SK-N-SH (cell line): ENCODE measurements around the gene METTL14. TPM values are rescaled to one million over a fixed set of nuclear protein-coding genes. Genes with fewer than 3 reads are reported as not detected.
"Not testable (repeated sequence)": the region's sequence is repeated elsewhere in the genome, so short reads cannot be mapped to it uniquely, and the experiment has no call there.

ENCODE experiments used
- CTCF ChIA-PET: fragments of 300-600, 350-600 bp; formaldehyde crosslinking; extraction: SDS; loops from one replicate; lab custom pipeline; 2021; lab: Yijun Ruan, JAX
- POLR2A ChIA-PET: fragments of 350-600 bp; sonication (Branson Sonifier 250); formaldehyde crosslinking; extraction: SDS; loops from one replicate; lab custom pipeline; 2020; ENCODE audit warnings: antibody characterized with exemption, inconsistent platforms; lab: Yijun Ruan, JAX
- DNase-seq: peaks from one replicate; pipeline ENCODE4 v3.0.0; 2012
- H2AFZ ChIP-seq: fragments of 200-600 bp; sonication (generic); 2 replicates; pipeline ENCODE4 v1.8.1; 2016; ENCODE audit warnings: antibody characterized with exemption, mild to moderate bottlenecking, low read depth
- H3F3A ChIP-seq: fragments of 200-600 bp; sonication (generic); replicated peaks from 2 replicates; pipeline ENCODE3; 2016; ENCODE audit warnings: antibody characterized with exemption, mild to moderate bottlenecking; ENCODE audit not compliant: insufficient read depth
- H3K27ac ChIP-seq, 2 experiments: fragments of 200-500 bp in 1 of 2; fragments of 200-600 bp in 1 of 2; sonication (Bioruptor generic) in 1 of 2; sonication (generic), shearing (Covaris generic) in 1 of 2; 2 replicates each; pipeline versions ENCODE4 v1.5.1 to v1.6.1; 2014 to 2016; ENCODE audit warnings: low read depth in 2 of 2, inconsistent platforms in 1 of 2, low read length in 1 of 2, mild to moderate bottlenecking in 1 of 2, mixed read lengths in 1 of 2
- H3K27me3 ChIP-seq: fragments of 200-600 bp; sonication (generic), shearing (Covaris generic); 2 replicates; pipeline ENCODE4 v1.6.1; 2016; ENCODE audit warnings: mixed run types; ENCODE audit not compliant: insufficient read depth
- H3K36me3 ChIP-seq, 2 experiments: fragments of 200-500 bp in 1 of 2; fragments of 200-600 bp in 1 of 2; sonication (Bioruptor generic) in 1 of 2; sonication (generic) in 1 of 2; replicated peaks in 1 of 2; 2 replicates each; pipeline versions ENCODE3 to v1.5.1; 2014 to 2016; ENCODE audit warnings: low read length in 1 of 2, mild to moderate bottlenecking in 1 of 2; ENCODE audit not compliant: insufficient read depth in 2 of 2, control insufficient read depth in 1 of 2
- H3K4me1 ChIP-seq, 2 experiments: fragments of 200-500 bp in 1 of 2; fragments of 200-600 bp in 1 of 2; sonication (Bioruptor generic) in 1 of 2; sonication (generic), shearing (Covaris generic) in 1 of 2; 2 replicates each; pipeline versions ENCODE4 v1.5.1 to v1.6.1; 2014 to 2016; ENCODE audit warnings: low read depth in 1 of 2, low read length in 1 of 2, mixed run types in 1 of 2; ENCODE audit not compliant: insufficient read depth in 2 of 2, control insufficient read depth in 1 of 2
- H3K4me2 ChIP-seq: fragments of 200-600 bp; sonication (generic), shearing (Covaris generic); 2 replicates; pipeline ENCODE4 v1.6.1; 2017; ENCODE audit warnings: mixed run types
- H3K4me3 ChIP-seq, 2 experiments: fragments of 200-500 bp in 1 of 2; fragments of 200-600 bp in 1 of 2; sonication (Bioruptor generic) in 1 of 2; sonication (generic), shearing (Covaris generic) in 1 of 2; 2 replicates each; pipeline versions ENCODE4 v1.5.1 to v1.8.1; 2014 to 2016; ENCODE audit warnings: low read depth in 2 of 2, inconsistent platforms in 1 of 2, low read length in 1 of 2, mild to moderate bottlenecking in 1 of 2, mixed read lengths in 1 of 2, moderate library complexity in 1 of 2
- H3K79me2 ChIP-seq: fragments of 200-600 bp; sonication (generic); 2 replicates; pipeline ENCODE4 v1.8.1; 2017; ENCODE audit warnings: mild to moderate bottlenecking; ENCODE audit not compliant: insufficient read depth
- H3K9ac ChIP-seq: fragments of 200-600 bp; sonication (generic); 2 replicates; pipeline ENCODE4 v1.6.1; 2017; ENCODE audit warnings: mixed run types
- H3K9me2 ChIP-seq: fragments of 200-600 bp; sonication (generic); 2 replicates; pipeline ENCODE4 v1.6.1; 2017; ENCODE audit warnings: mixed run types
- H3K9me3 ChIP-seq: fragments of 200-600 bp; sonication (generic); 2 replicates; pipeline ENCODE4 v1.6.1; 2017; ENCODE audit warnings: mixed run types, mild to moderate bottlenecking, moderate library complexity
- H4K20me1 ChIP-seq: fragments of 200-600 bp; sonication (generic); 2 replicates; pipeline ENCODE4 v1.6.1; 2017; ENCODE audit warnings: mild to moderate bottlenecking, mixed run types; ENCODE audit not compliant: insufficient read depth
- CHD2 ChIP-seq: fragments of 150-350 bp; IDR thresholded peaks from 2 replicates; pipeline ENCODE4 v1.6.1; 2018; ENCODE audit warnings: low read length; ENCODE audit not compliant: partially characterized antibody
- CTCF ChIP-seq: fragments of 200-600 bp; sonication (generic); IDR thresholded peaks from 2 replicates; pipeline ENCODE4 v1.6.1; 2017; ENCODE audit warnings: antibody characterized with exemption, mild to moderate bottlenecking, moderate library complexity
- EP300 ChIP-seq, 2 experiments: IDR thresholded peaks; 2 replicates each; pipeline versions ENCODE4 v1.4.0 to v1.6.1; 2012; ENCODE audit warnings: borderline replicate concordance in 1 of 2, low read depth in 1 of 2, low read length in 1 of 2
- EZH2phosphoT487 ChIP-seq: fragments of 200-600 bp; sonication (generic); IDR thresholded peaks from 2 replicates; pipeline ENCODE4 v1.6.1; 2017; ENCODE audit warnings: low read depth, mixed run types, mild to moderate bottlenecking, antibody characterized with exemption, moderate library complexity, borderline replicate concordance
- FOSL2 ChIP-seq: IDR thresholded peaks from 2 replicates; pipeline ENCODE4 v1.4.0; 2012; ENCODE audit warnings: low read depth, mild to moderate bottlenecking, moderate library complexity, borderline replicate concordance
- FOXJ3 ChIP-seq: sonication (generic); formaldehyde crosslinking; IDR thresholded peaks from 2 replicates; pipeline ENCODE4 v1.5.1; 2020; ENCODE audit warnings: mild to moderate bottlenecking, missing genetic modification reagents
- GATA2 ChIP-seq: sonication (generic); formaldehyde crosslinking; IDR thresholded peaks from 2 replicates; pipeline ENCODE4 v1.5.0; 2020; ENCODE audit warnings: mild to moderate bottlenecking, missing genetic modification reagents
- RAD21 ChIP-seq: IDR thresholded peaks from 2 replicates; pipeline ENCODE4 v1.6.1; 2012; ENCODE audit warnings: mild to moderate bottlenecking, low read length
- RCOR1 ChIP-seq: fragments of 150-350 bp; IDR thresholded peaks from 2 replicates; pipeline ENCODE4 v1.6.1; 2017; ENCODE audit warnings: antibody characterized with exemption, low read length
- REST ChIP-seq: IDR thresholded peaks from 2 replicates; pipeline ENCODE4 v1.6.1; 2012; ENCODE audit warnings: mild to moderate bottlenecking, low read depth, low read length, moderate library complexity
- RXRA ChIP-seq: IDR thresholded peaks from 2 replicates; pipeline ENCODE4 v1.4.0; 2012; ENCODE audit warnings: low read depth, mild to moderate bottlenecking, borderline replicate concordance
- TCF12 ChIP-seq: IDR thresholded peaks from 2 replicates; pipeline ENCODE4 v1.4.0; 2012
- ZBTB33 ChIP-seq: IDR thresholded peaks from 2 replicates; pipeline ENCODE4 v1.4.0; 2012; ENCODE audit warnings: low read depth, borderline replicate concordance
- WGBS: methylation state at CpG from one replicate; pipeline ENCODE4 v1.1.6; 2017; ENCODE audit warnings: low lambda C conversion rate; 5-methylcytosine and 5-hydroxymethylcytosine counted together
- polyA plus RNA-seq, 3 experiments: library from polyadenylated mRNA; depleted of rRNA; stranded (reverse); fragments of >200 nt; gene quantifications; 2 replicates each; pipeline ENCODE4 v1.2.3, GENCODE V29; 2012

Gene METTL14
- polyA plus RNA-seq, 1 of the 3 experiments (the other 2 are of a cell fraction): 11.0 TPM

GRCh38 chr4:118670968-118671367 is 14.2 kb upstream of the METTL14 start:
- not testable (repeated sequence) for H3K4me1 ChIP-seq, H3K9ac ChIP-seq, H4K20me1 ChIP-seq, H3K79me2 ChIP-seq, H3K36me3 ChIP-seq, H3K4me3 ChIP-seq
- TF ChIP-seq FOXJ3 (peak; percentile 57; the same call in 1 of the 2 replicates), CHD2 (peak; percentile 47), EP300 (IDR thresholded peaks at IDR 0.05; ENCODE audit: borderline replicate concordance in 1 of 2, low read depth in 1 of 2, low read length in 1 of 2) (peak in 1 of 2 experiments; percentile 84; a peak in 2 of 4 replicates), TCF12 (peak; percentile 36; the same call in 1 of the 2 replicates), RCOR1 (peak; percentile 72; the same call in 1 of the 2 replicates), GATA2 (CRISPR knock-in tag) (0 out of 2 replicates have a peak, but pooled peaks have one; percentile 55)
- TF ChIP-seq, all 33 proteins: peak for 6; not testable (repeated sequence) for 27
- H3F3A ChIP-seq, H3K27me3 ChIP-seq, H3K9me3 ChIP-seq, H3K9me2 ChIP-seq, H2AFZ ChIP-seq, DNase-seq, H3K4me2 ChIP-seq: not testable (repeated sequence)
- H3K27ac ChIP-seq: peak overlapping the region in 1 of 2 experiments; percentile 93; a peak in 2 of 4 replicates
- CTCF ChIA-PET: interaction anchor here (0.8 to 2.1 kb wide), 2 partner anchors 14 to 101 kb away, joined by 4 to 9 read pairs; partner anchors contain the start of gene METTL14
- 23% methylated on average over 2 of the region's 2 CpGs for WGBS
- POLR2A ChIA-PET: interaction anchor here (1.8 kb wide), 1 partner anchor 14 kb away, joined by 12 read pairs; the partner anchor contains the start of gene METTL14

GRCh38 chr4:118676128-118676527 is 9.1 kb upstream of the METTL14 start:
- H3K9me3 ChIP-seq: no peaks in the 10 kb centered on the region
- 46% methylated on average over 2 of the region's 2 CpGs for WGBS
- no peaks in the 10 kb centered on the region for H3K9me2 ChIP-seq
- H3K4me1 ChIP-seq: peaks cover 0 to 7% of the 10 kb centered on the region in 2 experiments; a peak in 2 of 4 replicates
- DNase-seq: no peak
- no peaks in the 10 kb centered on the region for H3K36me3 ChIP-seq
- no peak overlapping the region for H3K9ac ChIP-seq
- POLR2A ChIA-PET: no interaction called here
- no peak overlapping the region for H3K4me2 ChIP-seq
- H3K27me3 ChIP-seq: no peaks in the 10 kb centered on the region
- peak; percentile 39 for TF ChIP-seq CTCF
- 0 out of 2 replicates have a peak, but pooled peaks have one; percentile 11 for TF ChIP-seq RCOR1
- no peak for TF ChIP-seq ZBTB33
- no peak for TF ChIP-seq RXRA
- TF ChIP-seq FOSL2: no peak
- no peak for TF ChIP-seq EZH2phosphoT487
- no peak for TF ChIP-seq REST
- TF ChIP-seq RAD21: peak; percentile 50
- no peak overlapping the region for H3K4me3 ChIP-seq
- no peak overlapping the region for H2AFZ ChIP-seq
- H3F3A ChIP-seq: no peaks in the 10 kb centered on the region
- no peaks in the 10 kb centered on the region for H3K79me2 ChIP-seq
- CTCF ChIA-PET: interaction anchor here (0.7 to 1.3 kb wide), 3 partner anchors 9 to 189 kb away, joined by 3 to 4 read pairs (median 4); partner anchors contain the start of gene METTL14
- H3K27ac ChIP-seq: peak overlapping the region in 1 of 2 experiments; percentile 83; a peak in 1 of 4 replicates
- H4K20me1 ChIP-seq: no peaks in the 10 kb centered on the region
